D721Med (cell line): ENCODE results near the gene PRKCA.

Experiments
- DNase-seq: peaks from one replicate; pipeline ENCODE4 v3.0.0; 2011; ENCODE audit warnings: low spot score; ENCODE audit not compliant: insufficient read length
- FAIRE-seq: peaks from 2 replicates; lab custom pipeline; 2011; peaks lifted over from hg19 to GRCh38; lab: Jason Lieb, UNC
- TF ChIP-seq, protein P1 (sequence below): IDR thresholded peaks from 2 replicates; pipeline ENCODE4 v1.5.1; 2012; ENCODE audit warnings: mild to moderate bottlenecking, control low read depth; ENCODE audit not compliant: insufficient read depth; ENCODE audit errors: missing control alignments

PRKCA gene

DNA sequence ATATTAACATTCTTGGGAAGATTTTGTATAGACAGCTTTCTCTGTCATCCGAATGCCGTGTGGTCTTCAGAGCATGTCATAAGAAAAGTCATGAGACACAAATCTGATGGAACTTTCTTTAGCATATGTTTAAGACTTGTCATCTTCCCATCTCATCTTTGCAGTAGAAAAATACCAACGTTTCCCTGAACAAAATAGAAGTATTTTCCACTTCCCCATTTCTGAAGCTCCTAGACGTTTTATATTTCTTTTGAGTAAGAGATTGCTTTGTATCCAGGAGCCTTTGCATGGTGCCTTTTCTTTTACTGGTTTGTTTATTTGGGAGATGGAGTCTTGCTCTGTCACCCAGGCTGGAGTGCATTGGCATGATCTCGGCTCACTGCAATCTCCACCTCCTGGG lies 235.1 kb downstream of the PRKCA start:
- TF ChIP-seq, protein P1, sequence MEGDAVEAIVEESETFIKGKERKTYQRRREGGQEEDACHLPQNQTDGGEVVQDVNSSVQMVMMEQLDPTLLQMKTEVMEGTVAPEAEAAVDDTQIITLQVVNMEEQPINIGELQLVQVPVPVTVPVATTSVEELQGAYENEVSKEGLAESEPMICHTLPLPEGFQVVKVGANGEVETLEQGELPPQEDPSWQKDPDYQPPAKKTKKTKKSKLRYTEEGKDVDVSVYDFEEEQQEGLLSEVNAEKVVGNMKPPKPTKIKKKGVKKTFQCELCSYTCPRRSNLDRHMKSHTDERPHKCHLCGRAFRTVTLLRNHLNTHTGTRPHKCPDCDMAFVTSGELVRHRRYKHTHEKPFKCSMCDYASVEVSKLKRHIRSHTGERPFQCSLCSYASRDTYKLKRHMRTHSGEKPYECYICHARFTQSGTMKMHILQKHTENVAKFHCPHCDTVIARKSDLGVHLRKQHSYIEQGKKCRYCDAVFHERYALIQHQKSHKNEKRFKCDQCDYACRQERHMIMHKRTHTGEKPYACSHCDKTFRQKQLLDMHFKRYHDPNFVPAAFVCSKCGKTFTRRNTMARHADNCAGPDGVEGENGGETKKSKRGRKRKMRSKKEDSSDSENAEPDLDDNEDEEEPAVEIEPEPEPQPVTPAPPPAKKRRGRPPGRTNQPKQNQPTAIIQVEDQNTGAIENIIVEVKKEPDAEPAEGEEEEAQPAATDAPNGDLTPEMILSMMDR = no peak
- no peak for FAIRE-seq

DNA sequence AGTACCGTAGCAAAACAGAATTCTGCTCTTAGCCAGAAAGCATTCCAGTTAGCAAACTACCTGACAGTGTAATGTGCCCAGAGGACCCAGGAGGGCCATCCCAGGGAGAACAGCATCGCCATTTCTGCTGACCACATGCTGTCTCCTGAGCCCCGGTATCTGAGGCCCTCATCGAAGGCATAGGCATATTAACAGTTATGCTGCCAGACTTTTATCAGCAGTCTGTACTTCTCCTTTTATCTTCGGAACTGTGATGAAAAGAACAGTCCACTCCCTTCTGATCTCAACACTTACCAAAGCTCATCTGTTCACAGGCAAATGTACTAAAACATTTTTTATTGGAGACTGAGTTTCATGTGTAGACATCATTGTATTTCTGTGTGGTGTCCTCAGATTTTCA lies 236.4 kb downstream of the PRKCA start:
- FAIRE-seq = no peak
- TF ChIP-seq, protein P1 = no peak
- DNase-seq = no peak

More for the DNA sequence above, 235.1 kb downstream of the PRKCA start:
- DNase-seq = no peak

DNA sequence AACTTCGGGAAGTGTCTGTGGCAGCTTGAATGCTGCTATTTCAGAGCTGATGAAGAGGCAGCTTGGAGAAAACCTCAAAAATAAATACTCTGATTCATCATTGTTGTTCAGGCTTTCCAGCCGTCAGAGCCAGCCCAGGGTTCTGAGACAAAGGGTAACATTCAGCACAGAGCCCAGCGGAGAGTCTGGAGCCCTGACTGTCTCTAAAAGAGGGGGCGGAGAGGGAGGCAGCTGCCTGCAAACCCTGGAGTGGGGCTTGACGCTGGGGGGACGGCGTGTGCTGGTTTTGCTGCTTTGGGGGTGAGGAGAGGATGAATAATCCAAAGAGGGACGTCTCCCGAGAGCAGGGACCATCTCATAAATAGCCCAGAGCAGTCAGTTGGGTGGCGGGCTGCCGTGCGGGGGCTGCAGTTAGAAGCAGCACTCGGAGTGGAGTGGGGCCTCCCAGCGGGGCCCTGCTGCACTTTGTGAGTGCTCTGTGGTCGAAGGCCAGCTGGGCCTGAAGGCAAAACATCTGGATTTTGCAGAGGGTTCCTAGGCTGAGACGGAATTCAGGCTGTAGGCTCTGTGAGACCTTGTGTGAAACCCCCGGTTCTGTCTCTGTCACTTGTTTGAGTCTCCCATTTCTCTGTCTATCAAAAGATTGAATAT lies 237.8 kb downstream of the PRKCA start:
- DNase-seq (no peak), FAIRE-seq (no peak)
- TF ChIP-seq, protein P1 = no peak

DNA sequence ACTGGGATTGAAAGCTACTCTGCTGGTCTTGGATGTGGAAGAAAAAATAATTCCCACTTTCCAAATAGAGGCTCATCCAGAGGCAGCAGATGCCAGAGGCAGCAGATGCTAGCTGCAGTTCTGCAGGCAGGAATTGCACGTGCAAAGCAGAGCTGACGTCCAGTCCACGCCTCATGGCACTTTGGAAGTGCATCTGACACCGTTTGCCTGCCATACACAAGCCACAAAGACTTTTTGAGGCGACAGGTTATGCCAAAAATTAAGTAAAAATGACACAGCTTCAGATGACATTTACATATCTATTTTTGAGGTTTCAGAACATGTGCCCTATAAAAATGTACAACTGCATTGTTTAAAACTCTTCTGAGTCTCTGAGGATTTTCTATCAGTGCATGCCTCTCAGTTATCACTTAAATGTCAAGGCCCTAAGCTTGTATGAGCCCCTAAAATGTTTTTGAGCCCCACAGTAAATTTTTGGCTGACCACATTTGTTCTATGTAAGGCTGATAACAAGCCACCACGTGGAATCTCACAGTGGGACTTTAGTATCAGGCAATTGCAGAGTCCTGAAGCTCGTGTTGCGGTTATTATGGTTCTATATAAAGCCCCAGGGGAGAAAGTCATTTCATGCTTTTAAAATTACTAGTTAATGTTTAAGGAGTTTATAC lies 239.2 kb downstream of the PRKCA start:
- FAIRE-seq (no peak), DNase-seq (no peak)
- TF ChIP-seq, protein P1 = no peak

DNA sequence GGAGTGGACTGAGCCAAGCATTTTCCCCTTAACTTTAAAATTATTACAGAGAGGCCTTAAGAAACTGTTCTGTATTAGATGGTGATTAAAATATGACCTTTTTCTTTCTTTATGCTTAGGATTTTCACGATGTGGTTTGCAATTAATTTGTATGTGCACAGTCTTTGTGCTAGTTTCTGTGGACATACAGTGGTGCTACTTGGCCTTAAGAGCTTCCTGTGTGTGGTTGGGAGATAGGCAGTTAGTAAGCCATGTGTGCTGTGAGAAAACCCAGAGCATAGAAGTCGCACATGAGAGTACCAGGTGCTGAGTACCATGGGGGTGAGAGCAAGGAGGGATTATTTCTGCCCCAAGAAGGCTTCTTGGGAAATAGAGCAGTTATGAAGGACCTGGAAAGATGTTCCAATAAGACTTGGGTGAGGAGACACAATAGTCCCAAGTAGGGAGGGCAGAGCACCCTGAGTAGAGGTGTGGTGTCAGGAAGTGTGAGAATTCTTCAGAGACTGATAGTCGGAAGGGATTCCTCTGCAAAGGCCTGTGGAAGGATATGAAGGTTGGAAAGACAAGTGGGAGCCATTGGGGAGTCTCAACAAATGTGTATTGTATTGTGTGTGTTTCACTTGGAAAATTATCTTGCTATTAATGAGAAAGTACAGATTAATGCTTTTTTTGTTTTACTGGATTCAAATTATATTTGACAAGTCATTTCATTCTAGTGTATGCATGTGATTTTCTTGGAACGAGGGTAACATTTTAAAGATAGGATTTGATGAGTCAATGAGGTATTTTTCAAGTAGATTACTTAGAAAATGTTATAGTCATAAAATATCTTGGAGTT lies 239.9 kb downstream of the PRKCA start:
- TF ChIP-seq, protein P1 = no peak
- FAIRE-seq (no peak), DNase-seq (no peak)

DNA sequence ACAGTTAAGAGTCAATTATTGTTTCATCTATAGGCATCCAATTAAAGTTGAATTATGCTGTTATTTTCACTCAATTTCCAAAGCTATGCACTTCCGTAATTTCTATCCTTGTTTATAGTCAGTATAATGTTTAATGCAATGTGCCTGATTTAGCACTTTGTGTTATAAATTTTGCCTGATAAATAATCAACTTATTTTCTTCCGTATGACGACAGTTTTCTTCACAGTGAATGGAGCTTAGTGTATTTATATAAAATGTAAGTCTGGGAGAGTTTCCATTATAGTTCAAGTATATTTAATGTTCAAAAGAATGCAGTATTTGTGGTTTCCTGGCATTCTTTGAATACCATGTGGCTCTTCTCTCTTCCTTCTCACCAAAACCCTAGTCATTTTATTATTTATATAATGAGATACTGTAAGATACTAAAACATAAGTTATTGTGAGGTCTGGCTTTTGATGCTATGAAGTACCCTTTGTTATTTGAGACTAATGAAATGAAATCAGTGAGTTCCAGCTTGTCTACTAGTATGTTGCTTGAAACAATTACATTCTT lies 240.6 kb downstream of the PRKCA start:
- TF ChIP-seq, protein P1 = no peak
- DNase-seq = no peak
- FAIRE-seq = no peak
